Measurements from ENCODE around the gene MNX1.

Gene MNX1

DNA sequence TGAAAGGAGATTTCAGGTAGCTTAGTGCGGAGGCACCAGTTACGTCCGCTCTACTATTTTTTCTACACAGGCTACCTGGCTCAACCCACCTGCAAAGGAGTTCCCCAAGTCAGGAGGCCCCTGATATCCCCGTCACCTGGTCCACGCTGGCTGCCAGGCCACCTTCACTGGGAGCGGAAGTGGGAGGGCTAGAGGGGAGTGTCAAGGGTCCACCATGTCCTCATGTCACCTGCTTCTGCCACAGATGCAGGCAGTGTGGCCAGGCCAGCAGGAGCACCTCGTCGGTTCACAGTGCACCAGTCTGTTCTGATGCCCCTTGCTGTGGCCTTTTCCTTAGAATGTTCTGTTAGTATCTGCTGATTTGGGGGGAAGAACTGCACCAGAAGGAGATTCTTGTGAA lies 44.1 kb downstream of the MNX1 start:
- DNase-seq = no peak

DNA sequence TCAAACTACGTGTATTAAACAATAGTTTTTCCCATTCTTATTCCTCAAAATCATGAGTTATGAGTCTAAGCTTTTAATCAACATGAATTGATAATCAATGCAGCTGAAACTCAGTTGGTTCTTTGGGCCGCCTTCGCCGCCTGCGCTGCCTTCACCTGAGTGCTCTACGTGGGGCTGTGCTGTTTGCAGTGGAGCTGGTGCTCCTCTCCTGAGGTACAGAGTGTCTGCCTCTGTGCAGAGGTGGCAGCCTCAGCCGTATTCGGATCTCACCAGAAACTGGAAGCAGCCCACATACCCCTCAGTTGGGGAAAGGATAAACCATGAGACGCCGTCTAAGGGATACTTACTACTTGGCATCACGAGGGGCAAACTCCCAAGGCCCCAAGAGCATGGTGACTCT lies 45.5 kb downstream of the MNX1 start:
- DNase-seq = no peak

DNA sequence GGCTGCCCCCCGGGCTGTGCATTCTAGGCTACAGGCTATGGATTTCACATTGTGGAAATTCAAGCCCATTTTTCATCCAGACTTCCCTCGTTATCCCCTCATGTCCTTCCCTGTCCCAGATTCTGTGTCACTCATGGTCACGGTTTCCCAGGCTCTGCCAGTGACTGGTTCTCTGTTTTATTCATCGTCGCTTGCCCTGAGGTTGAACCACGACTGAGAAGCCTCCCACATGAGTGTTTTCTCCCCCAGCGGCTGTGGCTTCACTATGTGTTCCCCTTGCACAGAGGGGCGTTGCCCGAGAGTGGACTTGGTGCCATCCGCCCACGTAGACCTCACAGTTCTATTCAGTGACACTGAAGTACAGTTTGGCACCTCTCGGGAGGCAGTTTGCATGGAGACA lies 47.0 kb downstream of the MNX1 start:
- DNase-seq = no peak

DNA sequence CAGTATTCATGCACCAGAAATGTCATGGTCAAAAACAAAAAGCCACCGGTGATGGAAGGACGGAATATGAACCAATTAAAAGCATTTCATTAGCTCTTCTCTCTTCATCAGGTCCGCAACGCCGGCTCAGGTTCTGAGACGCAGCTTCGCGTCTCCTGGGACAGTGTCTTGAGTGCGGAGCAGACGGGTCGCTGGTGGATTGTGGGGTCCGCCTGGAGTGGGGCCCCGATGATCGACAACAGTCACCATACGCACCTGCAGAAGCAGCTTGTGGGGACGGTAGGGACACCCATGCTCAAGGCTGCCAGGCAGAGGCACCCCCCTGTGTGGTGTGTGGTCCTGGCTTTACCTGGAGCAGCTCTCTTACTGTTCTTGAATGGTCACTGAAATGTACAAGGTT lies 47.6 kb downstream of the MNX1 start:
- no peak for DNase-seq

DNA sequence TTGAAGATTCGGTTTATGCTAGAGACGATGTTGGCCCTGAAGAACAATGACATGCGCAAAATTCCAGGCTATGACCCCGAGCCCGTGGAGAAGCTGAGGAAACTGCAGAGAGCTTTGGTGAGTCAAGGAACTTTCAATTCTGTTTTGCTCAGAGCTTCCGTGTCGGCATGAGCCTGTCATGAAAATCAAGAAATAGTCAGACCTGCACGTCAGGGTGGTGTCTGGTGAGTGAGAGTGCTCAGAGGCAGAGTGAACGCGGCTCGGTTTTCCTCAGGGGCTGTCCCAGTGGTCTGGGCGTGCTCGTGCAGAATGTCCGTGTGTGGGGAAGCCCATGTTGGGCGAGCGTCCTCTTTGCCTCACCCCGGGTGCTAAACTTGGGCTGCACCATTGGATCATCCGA lies 48.3 kb downstream of the MNX1 start:
- no peak for DNase-seq

DNA sequence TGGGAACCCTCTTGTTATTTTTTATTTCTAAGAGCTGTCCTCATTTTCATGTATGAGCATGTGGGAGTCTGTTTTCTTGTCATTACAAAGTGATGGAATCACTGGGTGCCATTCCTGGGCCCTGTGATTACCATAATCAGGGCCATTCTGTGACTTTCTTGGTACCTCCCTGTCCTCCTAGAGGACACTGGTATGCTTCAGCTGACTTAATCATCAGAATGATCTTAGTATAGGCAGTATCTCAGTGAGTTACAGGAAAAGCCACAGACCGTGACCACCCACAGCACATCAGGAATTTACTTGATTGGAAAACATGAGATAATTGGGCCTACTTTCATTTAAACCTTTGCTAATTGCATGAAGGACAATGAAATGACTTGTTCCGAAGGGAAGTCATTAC lies 53.7 kb downstream of the MNX1 start:
- no peak for DNase-seq

DNA sequence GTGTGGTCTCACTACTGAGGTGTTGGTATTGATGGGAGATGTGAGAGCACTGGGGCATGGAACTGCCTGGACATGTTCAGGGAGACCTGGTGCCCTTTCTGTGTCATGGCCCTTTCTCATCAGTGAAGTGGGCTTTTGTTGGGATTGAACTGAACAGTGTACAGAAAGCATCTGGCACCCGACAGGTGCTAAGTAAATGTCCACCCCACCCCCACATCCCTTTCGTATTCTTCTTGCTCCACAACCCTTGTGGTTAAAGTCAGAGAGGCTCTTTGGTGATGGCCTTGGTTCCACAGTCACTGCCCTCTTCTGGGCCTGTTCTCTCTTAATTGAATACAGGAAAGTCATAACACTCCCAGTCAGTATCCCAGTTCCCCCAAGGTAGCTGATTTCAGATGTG lies 55.5 kb downstream of the MNX1 start:
- no peak for DNase-seq
